NK-92 (cell line): ENCODE measurements around the gene BICRAL.
"Not testable (repeated sequence)": the region's sequence is repeated elsewhere in the genome, so short reads cannot be mapped to it uniquely, and the experiment has no call there.

Experiments used
- DNase-seq: peaks from one replicate; lab custom pipeline; 2025; ENCODE audit not compliant: unreplicated experiment; lab: John Stamatoyannopoulos, UW

The BICRAL gene

DNA sequence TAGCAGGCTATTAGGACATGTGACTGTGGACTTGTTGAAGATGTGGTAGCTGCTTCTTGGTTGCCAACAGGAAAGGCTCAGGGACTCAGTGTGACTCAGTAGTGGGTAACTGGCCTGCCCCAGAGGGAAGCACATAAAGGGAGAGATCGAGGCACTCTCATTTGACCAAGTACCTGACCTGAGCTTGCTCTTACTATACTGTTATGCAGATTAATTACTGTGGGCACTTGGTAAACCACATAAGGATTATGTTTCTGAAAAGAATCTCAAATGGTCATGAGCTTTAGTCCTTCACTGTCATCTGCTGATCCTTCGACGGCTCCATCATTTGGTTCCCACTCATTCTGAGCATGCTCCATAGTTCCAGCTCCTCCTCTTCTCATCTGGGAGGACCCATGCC is 49.4 kb downstream of the BICRAL start:
- no peak for DNase-seq

GRCh38 chr6:42834056-42834455 is 52.2 kb downstream of the BICRAL start:
- no peak for DNase-seq

DNA sequence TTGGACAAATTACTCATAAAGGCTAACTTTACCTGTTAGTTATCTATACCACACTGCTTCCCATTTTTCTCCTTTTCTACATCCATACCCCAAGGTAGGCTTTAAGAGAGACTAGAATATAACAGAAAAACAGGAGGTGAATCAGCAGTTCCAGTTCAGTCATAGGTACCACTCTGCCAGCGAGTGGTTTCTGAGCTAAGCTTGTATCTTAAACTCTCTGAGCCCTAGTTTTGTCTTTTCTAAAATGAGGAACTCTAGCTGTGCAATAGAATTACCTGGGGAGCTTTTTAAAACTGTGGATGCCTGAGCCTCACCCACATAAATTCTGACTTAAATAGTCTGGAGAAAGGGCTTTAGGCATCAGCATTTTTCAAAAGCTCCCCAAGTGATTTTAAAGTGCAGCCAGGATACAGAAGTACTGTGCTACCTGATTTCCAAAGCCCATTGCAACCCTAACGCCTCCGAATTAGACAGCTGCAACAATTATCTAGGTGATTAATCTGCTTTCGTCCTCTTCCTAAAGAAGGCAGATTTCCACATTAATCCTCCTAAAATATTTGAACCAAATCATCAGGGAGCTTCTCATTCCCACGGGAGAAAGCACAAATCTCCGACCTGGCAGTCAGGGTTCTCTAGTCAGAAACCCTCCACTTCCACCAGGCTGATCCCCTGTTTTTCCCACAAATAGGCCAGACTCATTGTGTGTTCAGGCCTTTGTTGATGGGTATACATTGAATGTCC is 60.2 kb downstream of the BICRAL start:
- no peak for DNase-seq

DNA sequence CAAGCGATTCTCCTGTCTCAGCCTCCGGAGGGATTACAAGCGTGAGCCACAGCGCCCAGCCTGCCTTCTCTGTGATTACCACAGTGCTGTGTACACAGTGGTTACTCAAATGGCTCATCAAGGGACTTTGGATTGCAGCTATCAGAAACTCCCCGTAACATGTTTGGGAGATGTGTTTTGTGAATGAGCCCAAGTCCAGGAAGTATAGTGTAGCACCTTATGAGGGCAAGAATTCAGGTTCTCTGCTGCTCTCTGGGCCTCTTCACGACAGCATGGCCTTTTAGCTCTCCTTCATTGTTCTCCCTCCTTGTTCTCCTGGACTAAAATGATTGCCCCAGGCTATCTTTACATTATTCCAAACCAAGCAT is 63.5 kb downstream of the BICRAL start:
- DNase-seq, result no peak

GRCh38 chr6:42846505-42846904 is 64.7 kb downstream of the BICRAL start:
- DNase-seq, result no peak

DNA sequence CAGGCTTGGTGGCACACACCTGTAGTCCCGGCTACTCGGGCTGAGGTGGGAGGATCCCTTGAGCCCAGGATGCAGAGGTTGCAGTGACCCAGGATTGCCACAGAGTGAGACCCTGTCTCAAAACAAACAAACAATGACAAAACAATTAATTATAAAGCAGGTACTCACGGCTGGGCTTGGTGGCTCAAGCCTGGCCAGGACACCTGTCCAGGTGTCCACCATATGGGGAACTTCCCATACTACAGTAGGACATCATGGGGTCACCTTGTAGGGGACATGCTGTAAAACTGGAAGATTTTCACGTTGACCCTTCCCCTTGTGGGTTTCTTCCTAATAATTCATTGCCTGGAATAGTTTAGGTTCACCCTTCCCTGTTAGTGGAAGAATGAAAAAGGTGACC is 66.8 kb downstream of the BICRAL start:
- no peak for DNase-seq

- no peak for DNase-seq
Measured at GRCh38 chr6:42851599-42851998, 69.7 kb downstream of the BICRAL start.

- DNase-seq, result no peak
Measured at GRCh38 chr6:42860036-42860435, 78.2 kb downstream of the BICRAL start.

DNA sequence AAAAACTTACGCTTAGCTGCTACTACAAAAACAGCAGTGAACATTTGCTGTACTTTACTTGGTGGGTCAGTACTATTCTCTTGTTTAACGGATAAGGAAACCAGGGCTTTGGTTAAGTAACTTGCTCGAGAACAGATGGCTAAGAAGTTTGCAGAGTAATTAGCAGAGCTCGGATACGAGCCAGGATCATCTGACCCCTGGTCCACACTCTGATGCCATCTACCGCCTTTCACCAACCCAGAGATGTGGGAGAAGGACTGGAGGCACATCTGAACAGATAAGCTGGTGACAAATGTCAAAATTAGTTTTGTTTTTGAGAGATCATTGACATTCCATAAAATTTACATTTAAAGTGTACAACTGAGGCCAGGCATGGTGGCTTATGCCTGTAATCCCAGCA is 78.6 kb downstream of the BICRAL start:
- DNase-seq, result no peak

DNA sequence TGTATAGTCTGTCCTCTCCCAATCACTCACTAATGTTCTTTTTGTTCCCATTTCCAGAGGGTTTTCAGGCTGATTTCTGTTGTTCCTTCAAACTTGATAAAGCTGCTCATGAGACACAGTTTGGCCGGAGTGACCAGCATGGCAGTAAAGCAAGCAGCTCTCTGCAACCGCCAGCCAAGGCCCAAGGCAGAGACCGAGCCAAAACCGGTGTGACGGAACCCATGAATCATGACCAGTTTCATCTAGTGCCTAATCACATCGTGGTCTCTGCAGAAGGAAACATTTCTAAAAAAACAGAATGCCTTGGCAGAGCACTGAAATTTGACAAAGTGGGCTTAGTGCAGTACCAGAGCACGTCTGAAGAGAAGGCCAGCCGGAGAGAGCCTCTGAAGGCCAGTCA is 82.8 kb downstream of the BICRAL start:
- no peak for DNase-seq

DNA sequence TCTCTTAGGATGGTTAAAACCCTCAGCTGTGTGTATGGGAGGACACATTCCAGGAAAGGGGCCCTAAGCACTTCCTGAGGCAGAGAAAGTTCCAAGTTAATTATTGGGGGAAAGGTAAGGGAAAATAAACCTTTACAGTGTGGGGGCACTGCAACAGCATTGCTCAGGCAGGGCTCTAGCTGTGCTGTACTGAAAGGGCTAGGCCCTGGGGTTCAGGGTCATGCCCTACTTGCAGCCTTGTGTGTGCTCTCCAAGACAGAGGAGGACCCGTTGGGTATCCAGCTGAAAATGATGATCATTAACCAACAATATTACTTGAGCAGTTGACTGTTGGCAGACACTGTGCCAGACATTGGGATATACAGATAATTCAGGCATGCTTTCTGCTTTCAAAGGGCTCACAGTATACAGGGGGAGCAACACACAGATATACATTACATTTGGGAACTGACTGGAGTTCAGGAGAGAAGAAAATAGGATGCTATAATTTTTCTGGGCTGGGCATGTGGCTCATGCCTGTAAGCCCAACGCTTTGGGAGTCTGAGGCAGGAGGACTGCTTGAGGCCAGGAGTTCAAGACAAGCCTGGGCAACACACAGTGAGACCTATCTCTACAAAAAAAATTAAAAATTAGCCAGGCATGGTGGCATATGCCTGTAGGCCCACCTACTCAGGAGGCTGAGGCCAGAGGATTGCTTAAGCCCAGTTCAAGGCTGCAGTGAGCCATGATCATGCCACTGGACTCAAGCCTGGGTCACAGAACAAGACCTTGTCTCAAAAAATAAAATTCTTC is 88.5 kb downstream of the BICRAL start:
- no peak for DNase-seq

DNA sequence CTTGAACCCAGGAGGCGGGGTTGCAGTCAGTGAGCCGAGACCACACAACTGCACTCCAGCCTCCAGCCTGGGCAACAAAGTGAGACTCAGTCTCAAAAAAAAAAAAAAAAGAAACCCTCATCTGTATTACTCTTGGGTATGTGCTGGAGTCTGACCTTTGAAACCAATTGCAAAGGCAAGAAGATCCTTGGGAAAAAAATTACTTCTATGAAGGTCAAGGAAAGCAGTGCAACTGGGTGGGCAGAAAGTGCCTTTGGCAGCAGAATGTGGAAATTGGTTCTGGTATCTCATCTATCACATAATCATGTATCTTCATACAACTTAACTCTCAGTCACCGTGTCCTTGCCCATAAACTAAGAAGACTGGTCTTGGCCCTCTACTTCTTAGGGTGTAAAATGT is 89.9 kb downstream of the BICRAL start:
- no peak for DNase-seq

- no peak for DNase-seq
Measured at GRCh38 chr6:42873313-42873712, 91.5 kb downstream of the BICRAL start.

- no peak for DNase-seq
Measured at GRCh38 chr6:42877695-42878094, 95.8 kb downstream of the BICRAL start.

DNA sequence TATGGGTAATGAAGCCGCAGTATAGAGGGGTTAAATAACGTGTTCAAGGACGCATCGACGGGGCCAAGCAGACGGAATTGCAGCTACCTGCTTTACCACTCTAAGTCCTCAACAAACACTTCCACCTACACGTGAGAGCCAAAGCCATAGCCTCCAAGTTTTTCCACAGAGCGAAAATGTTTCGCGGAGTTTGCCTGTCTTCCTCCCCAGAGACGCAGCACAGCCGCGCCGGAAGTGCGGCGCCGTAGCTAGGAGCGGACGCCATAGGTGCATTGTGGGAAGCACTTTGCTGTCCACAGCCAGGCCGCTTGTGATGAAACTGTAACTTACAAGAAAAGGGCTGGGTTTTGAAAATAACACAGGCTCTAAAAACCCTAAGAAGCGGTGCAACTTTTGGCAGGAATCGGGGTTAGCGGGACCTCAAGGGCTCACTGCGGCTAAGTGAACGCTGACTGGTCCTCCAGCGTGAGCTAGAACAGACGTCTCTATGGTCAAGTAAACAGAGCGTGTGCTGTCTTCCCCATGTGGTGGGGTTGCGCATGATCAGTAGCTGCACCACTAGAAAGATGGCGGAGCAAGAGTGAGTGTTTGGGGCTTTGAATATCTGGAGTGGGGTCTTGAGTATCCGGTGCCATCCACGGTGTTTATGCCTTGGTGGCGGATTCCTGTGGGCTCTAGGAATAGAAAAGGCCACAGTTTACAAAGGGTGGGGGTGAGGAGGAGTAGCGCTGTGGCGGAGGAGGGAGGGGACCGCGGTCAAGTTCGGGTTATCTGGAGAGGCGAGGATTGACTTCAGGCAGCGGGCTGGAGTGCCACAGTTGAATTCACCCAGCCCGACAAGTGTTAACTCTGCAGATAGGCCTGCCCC is 97.8 kb downstream of the BICRAL start, which contains the start of gene RPL7L1:
TSS of gene RPL7L1 (plus strand) at position 245 of the 868 bp plus-strand sequence. CDS start at position 540, 295 bp downstream.
- no peak for DNase-seq

- DNase-seq, result not testable (repeated sequence)
Measured at GRCh38 chr6:42880240-42880817, 98.5 kb downstream of the BICRAL start.

GRCh38 chr6:42880871-42881270 is 99.0 kb downstream of the BICRAL start:
- DNase-seq, result not testable (repeated sequence)

- DNase-seq, result no peak
Measured at GRCh38 chr6:42885702-42886101, 103.8 kb downstream of the BICRAL start.

GRCh38 chr6:42888201-42888600 is 106.3 kb downstream of the BICRAL start:
- not testable (repeated sequence) for DNase-seq

- no peak for DNase-seq
Measured at GRCh38 chr6:42889815-42890214, 108.0 kb downstream of the BICRAL start.
